A549 treated with Hydrocortisone at 1 μM for 4 hours (cell line): Measurements from ENCODE around the gene SCNN1G. TPM values are rescaled to one million over a fixed set of nuclear protein-coding genes. Genes with fewer than 3 reads are reported as not detected.

ENCODE experiments used
- total RNA-seq: library from RNA; stranded (reverse); fragments of 200-300 nt; extraction: Qiagen RNA extraction; gene quantifications from 5 replicates; pipeline ENCODE4 v1.2.3, GENCODE V29; 2022

SCNN1G gene, protein sequence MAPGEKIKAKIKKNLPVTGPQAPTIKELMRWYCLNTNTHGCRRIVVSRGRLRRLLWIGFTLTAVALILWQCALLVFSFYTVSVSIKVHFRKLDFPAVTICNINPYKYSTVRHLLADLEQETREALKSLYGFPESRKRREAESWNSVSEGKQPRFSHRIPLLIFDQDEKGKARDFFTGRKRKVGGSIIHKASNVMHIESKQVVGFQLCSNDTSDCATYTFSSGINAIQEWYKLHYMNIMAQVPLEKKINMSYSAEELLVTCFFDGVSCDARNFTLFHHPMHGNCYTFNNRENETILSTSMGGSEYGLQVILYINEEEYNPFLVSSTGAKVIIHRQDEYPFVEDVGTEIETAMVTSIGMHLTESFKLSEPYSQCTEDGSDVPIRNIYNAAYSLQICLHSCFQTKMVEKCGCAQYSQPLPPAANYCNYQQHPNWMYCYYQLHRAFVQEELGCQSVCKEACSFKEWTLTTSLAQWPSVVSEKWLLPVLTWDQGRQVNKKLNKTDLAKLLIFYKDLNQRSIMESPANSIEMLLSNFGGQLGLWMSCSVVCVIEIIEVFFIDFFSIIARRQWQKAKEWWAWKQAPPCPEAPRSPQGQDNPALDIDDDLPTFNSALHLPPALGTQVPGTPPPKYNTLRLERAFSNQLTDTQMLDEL
- total RNA-seq, result 1.9 to 2.5 TPM (median 2.3 TPM) in 5 replicates

DNA sequence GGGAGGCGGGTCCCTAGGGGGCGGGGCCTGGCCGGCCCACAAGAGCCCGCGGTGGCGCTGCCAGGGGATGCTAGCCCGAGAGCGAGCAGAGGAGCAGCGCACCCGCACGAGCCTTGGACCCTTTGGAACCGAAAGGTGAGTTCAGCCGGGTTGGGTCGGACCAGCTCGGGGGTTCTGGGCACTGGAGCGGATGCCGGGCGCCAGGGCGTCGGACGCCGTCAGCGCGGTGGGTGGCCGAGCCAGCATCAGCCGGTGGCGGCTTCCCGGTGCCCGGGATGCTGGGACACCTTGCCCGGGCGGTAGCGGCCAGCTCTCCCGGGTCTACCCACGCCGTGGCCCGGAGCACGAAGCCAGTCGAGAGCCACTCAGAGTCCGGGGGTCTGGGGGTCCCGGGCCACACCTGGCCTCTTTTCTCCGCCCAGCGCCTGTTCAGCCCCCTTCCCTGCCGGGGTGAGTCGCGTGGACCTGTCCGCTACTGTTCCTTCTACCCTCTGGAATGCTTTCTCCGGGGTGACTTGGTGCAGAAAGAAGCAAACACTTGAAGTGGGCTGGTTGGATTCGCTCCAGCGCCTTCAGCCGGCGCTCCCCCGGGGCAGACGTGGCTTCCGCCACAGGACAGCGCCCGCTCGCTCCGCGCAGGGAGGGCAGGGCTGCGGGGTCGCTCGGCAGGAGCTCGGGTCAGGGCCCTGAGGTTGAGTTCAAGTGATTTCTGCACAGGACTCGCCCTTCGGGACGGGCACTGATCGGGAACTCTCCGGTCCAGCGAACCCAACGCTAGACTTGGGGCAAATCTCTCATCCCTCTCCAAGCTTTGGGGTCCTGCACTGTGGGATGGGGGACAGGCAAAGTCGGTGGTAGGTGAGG, at the start of gene SCNN1G:
Gene SCNN1G (plus strand): TSS at position 67 of the 864 bp plus-strand sequence. CDS start 3,527 bp downstream, outside the sequence.

DNA sequence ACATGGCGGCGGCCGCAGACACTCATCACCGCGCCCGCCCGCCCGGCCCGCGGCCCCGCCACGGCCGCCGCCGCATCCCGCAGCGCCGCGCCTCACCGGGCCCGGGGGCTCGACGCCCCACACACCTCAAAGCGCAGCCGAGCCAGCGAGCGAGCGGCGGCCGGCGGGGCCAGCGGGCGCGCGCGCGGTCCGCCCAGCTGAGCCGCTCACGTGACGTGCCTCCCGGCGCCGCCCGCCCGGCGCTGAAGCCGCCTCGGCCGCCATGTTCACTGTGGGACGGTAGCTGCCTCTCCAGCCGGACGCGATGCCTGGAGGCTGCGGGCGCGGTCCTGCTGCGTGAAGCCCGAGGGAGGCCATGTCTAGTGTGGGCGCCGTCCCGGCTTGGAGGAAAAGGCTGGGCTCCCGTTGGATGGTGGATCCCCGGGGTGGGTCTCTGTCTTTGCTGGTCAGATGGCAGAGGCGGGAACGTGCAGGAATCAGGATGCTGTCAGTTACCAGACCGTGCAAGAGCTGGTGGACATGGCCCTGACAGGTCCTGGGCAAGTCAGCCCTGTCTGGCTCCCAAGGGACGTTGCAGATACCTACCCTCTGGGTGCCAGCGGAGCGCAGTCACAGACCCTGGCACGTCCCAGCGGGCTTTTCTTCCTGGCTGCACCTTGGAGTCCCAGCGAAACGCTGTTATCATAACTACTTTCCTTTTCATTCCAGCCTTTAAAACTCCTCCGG, 33.1 kb upstream of the SCNN1G start, which contains the start of gene USP31:
Gene USP31 (minus strand): TSS at position 186 of the 726 bp plus-strand sequence. CDS start 182 bp downstream, at position 4.

Other genes starting within 250 kb of the SCNN1G start
- 12.0 to 15.2 TPM (median 14.8 TPM) in 5 replicates for gene USP31, start 33.3 kb upstream of the SCNN1G start, total RNA-seq
- gene SCNN1B, start 119.6 kb downstream of the SCNN1G start, total RNA-seq, result 0.40 to 0.69 TPM (median 0.65 TPM) in 5 replicates